Measurements from ENCODE around the gene RRP12.

RRP12 gene

DNA sequence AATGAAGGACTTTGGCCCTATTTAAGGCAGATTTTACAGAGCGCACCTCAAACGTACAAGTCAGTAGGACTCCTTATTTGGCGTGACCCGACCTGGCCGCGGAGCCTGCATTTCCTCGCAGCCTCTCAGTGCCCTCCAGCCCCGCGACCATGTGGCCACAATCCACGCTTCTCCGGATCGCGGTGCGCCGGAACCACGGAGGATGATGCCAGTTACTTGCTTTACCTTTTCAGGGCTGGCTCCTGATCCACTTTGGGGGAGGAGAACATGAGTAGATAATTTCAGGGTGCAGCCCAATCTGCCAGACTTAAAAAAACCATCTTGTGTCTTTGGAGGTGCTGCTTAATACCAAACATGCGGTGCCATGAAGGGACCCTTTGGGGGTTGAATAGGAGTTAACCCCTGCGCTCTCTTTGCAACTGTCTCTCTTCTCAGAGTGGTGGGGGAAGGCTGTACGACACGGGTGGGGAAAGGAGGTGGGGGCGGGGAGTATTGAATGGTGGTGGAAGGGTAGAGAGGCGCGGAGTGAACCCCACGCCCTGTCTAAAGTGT is 80.6 kb downstream of the RRP12 start:
- Histone ChIP-seq H3K9ac (ENCODE audit: low read depth in 1 of 2, low read length in 2 of 2) (peak overlapping the region; percentile 65 to 98), H3K4me1 (ENCODE audit: control insufficient read depth in 2 of 2, insufficient read depth in 2 of 2, low read length in 2 of 2) (peaks cover 16% of the 10 kb centered on the region in 2 donors), H3K9me3 (ENCODE audit: control insufficient read depth in 2 of 2, low read length in 2 of 2) (no peaks in the 10 kb centered on the region), H3K27me3 (ENCODE audit: control insufficient read depth in 2 of 2, insufficient read depth in 2 of 2, low read length in 2 of 2) (no peaks in the 10 kb centered on the region), H3K27ac (ENCODE audit: low read depth in 2 of 2, low read length in 2 of 2) (peak overlapping the region; percentile 97 to 98), H3K4me3 (ENCODE audit: low read length in 2 of 2) (peak overlapping the region; percentile 91 to 99), H3K36me3 (ENCODE audit: control insufficient read depth in 2 of 2, insufficient read depth in 2 of 2, low read length in 2 of 2) (no peaks in the 10 kb centered on the region)

- peak overlapping the region; percentile 97 to 98 for H3K27ac ChIP-seq (ENCODE audit: low read depth in 2 of 2, low read length in 2 of 2)
- peak overlapping the region; percentile 65 to 98 for H3K9ac ChIP-seq (ENCODE audit: low read depth in 1 of 2, low read length in 2 of 2)
- H3K27me3 ChIP-seq (ENCODE audit: control insufficient read depth in 2 of 2, insufficient read depth in 2 of 2, low read length in 2 of 2), result no peaks in the 10 kb centered on the region
- H3K4me3 ChIP-seq (ENCODE audit: low read length in 2 of 2), result peak overlapping the region; percentile 91 to 99
- H3K4me1 ChIP-seq (ENCODE audit: control insufficient read depth in 2 of 2, insufficient read depth in 2 of 2, low read length in 2 of 2), result peaks cover 16% of the 10 kb centered on the region in 2 donors
- H3K9me3 ChIP-seq (ENCODE audit: control insufficient read depth in 2 of 2, low read length in 2 of 2), result no peaks in the 10 kb centered on the region
- no peaks in the 10 kb centered on the region for H3K36me3 ChIP-seq (ENCODE audit: control insufficient read depth in 2 of 2, insufficient read depth in 2 of 2, low read length in 2 of 2)
Measured at GRCh38 chr10:97319671-97320479, 81.3 kb downstream of the RRP12 start.

DNA sequence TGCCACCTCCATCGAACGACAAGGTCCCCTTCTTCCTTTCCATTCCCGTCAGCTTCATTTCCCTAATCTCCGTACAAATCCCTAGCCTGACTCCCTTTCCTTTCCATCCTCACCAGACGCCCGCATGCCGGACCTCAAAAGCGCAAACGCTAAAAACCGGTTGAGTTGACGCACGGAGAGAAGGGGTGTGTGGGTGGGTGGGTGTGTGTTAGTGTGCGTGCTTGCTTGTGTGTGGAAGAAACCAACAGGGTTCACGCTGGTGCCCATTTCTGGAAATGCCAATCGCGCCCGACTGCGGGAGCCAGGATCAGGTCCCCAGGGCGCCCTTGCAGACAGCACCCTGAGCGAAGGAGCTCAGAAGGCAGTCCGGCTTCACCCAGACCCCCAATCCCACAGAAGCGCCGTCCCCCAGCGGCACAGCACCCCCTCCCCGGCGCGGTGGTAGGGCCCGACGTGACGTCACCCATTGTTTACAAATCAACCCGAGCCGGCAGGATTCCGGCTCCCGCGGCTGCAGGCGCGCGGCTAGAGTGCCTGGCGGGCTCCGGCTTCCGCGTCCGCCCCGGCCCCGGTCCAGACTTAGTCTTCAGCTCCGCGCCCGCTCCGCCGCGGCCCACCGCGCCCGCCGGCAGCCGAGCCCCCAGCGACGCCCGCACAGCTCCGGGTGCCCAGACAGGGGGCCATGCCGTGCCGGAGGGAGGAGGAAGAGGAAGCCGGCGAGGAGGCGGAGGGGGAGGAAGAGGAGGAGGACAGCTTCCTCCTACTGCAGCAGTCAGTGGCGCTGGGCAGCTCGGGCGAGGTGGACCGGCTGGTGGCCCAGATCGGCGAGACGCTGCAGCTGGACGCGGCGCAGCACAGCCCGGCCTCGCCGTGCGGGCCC is 82.1 kb downstream of the RRP12 start, which contains the start of gene FRAT1:
FRAT1 (plus strand) TSS at position 500 of the 880 bp plus-strand sequence; CDS start at position 683, 183 bp downstream.
- H3K9me3 ChIP-seq (ENCODE audit: control insufficient read depth in 2 of 2, low read length in 2 of 2), result no peaks in the 10 kb centered on the region
- H3K4me1 ChIP-seq (ENCODE audit: control insufficient read depth in 2 of 2, insufficient read depth in 2 of 2, low read length in 2 of 2), result peaks cover 16% of the 10 kb centered on the region in 2 donors

DNA sequence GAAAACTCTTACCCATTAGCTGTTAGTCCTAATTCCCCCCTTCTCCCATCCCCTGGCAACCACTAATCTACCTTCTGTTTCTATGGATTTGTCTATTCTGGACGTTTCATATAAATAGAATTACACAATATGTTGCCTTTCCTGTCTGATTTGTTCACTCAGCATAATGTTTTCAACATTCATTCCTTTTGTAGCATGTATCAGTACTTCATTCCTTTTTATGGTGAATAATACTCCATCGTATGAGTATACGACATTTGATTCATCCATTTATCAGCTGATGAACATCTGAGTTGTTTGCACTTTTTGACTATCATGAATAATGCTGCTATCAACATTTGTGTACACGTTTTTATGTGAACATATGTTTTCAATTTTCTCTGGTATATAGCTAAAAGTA is 86.5 kb downstream of the RRP12 start:
- Histone ChIP-seq H3K36me3 (ENCODE audit: control insufficient read depth in 2 of 2, insufficient read depth in 2 of 2, low read length in 2 of 2) (no peaks in the 10 kb centered on the region), H3K4me1 (ENCODE audit: control insufficient read depth in 2 of 2, insufficient read depth in 2 of 2, low read length in 2 of 2) (peaks cover 2 to 3% of the 10 kb centered on the region in 2 donors), H3K4me3 (ENCODE audit: low read length in 2 of 2) (no peak overlapping the region), H3K27ac (ENCODE audit: low read depth in 2 of 2, low read length in 2 of 2) (no peak overlapping the region), H3K9ac (ENCODE audit: low read depth in 1 of 2, low read length in 2 of 2) (no peak overlapping the region), H3K27me3 (ENCODE audit: control insufficient read depth in 2 of 2, insufficient read depth in 2 of 2, low read length in 2 of 2) (no peaks in the 10 kb centered on the region), H3K9me3 (ENCODE audit: control insufficient read depth in 2 of 2, low read length in 2 of 2) (no peaks in the 10 kb centered on the region)

More for the DNA sequence above, 82.1 kb downstream of the RRP12 start, which contains the start of gene FRAT1:
- Histone ChIP-seq H3K27me3 (ENCODE audit: control insufficient read depth in 2 of 2, insufficient read depth in 2 of 2, low read length in 2 of 2) (no peaks in the 10 kb centered on the region), H3K27ac (ENCODE audit: low read depth in 2 of 2, low read length in 2 of 2) (peak within 1 kb of the TSS; percentile 97 to 98), H3K4me3 (ENCODE audit: low read length in 2 of 2) (peak within 1 kb of the TSS; percentile 91 to 99), H3K36me3 (ENCODE audit: control insufficient read depth in 2 of 2, insufficient read depth in 2 of 2, low read length in 2 of 2) (no peaks in the 10 kb centered on the region), H3K9ac (ENCODE audit: low read depth in 1 of 2, low read length in 2 of 2) (peak within 1 kb of the TSS; percentile 98 to 99)

DNA sequence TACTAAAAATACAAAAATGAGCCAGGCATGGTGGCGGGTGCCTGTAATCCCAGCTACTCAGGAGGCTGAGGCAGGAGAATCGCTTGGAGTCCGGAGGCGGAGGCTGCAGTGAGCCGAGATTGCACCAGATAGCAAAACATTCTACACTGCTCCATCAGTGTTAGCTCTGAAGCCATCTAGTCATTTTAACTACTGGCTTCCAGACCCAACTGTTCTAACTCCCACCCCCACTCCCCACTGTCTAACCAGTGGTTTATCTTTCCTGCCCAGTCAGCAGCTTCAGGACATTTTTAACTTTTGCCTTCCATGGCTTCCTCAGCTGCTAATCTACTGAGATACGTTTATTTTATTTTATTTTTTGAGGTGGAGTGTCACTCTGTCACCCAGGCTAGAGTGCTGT is 88.2 kb downstream of the RRP12 start:
- no peak overlapping the region for H3K27ac ChIP-seq (ENCODE audit: low read depth in 2 of 2, low read length in 2 of 2)
- no peak overlapping the region for H3K4me3 ChIP-seq (ENCODE audit: low read length in 2 of 2)
- no peak overlapping the region for H3K9ac ChIP-seq (ENCODE audit: low read depth in 1 of 2, low read length in 2 of 2)
- no peaks in the 10 kb centered on the region for H3K36me3 ChIP-seq (ENCODE audit: control insufficient read depth in 2 of 2, insufficient read depth in 2 of 2, low read length in 2 of 2)
- no peaks in the 10 kb centered on the region for H3K9me3 ChIP-seq (ENCODE audit: control insufficient read depth in 2 of 2, low read length in 2 of 2)
- no peaks in the 10 kb centered on the region for H3K27me3 ChIP-seq (ENCODE audit: control insufficient read depth in 2 of 2, insufficient read depth in 2 of 2, low read length in 2 of 2)
- H3K4me1 ChIP-seq (ENCODE audit: control insufficient read depth in 2 of 2, insufficient read depth in 2 of 2, low read length in 2 of 2), result no peaks in the 10 kb centered on the region

GRCh38 chr10:97311111-97311626 is 90.0 kb downstream of the RRP12 start:
- Histone ChIP-seq H3K9me3 (ENCODE audit: control insufficient read depth in 2 of 2, low read length in 2 of 2) (no peaks in the 10 kb centered on the region), H3K9ac (ENCODE audit: low read depth in 1 of 2, low read length in 2 of 2) (no peak overlapping the region), H3K36me3 (ENCODE audit: control insufficient read depth in 2 of 2, insufficient read depth in 2 of 2, low read length in 2 of 2) (no peaks in the 10 kb centered on the region), H3K27ac (ENCODE audit: low read depth in 2 of 2, low read length in 2 of 2) (no peak overlapping the region), H3K27me3 (ENCODE audit: control insufficient read depth in 2 of 2, insufficient read depth in 2 of 2, low read length in 2 of 2) (no peaks in the 10 kb centered on the region), H3K4me1 (ENCODE audit: control insufficient read depth in 2 of 2, insufficient read depth in 2 of 2, low read length in 2 of 2) (no peaks in the 10 kb centered on the region), H3K4me3 (ENCODE audit: low read length in 2 of 2) (no peak overlapping the region)

DNA sequence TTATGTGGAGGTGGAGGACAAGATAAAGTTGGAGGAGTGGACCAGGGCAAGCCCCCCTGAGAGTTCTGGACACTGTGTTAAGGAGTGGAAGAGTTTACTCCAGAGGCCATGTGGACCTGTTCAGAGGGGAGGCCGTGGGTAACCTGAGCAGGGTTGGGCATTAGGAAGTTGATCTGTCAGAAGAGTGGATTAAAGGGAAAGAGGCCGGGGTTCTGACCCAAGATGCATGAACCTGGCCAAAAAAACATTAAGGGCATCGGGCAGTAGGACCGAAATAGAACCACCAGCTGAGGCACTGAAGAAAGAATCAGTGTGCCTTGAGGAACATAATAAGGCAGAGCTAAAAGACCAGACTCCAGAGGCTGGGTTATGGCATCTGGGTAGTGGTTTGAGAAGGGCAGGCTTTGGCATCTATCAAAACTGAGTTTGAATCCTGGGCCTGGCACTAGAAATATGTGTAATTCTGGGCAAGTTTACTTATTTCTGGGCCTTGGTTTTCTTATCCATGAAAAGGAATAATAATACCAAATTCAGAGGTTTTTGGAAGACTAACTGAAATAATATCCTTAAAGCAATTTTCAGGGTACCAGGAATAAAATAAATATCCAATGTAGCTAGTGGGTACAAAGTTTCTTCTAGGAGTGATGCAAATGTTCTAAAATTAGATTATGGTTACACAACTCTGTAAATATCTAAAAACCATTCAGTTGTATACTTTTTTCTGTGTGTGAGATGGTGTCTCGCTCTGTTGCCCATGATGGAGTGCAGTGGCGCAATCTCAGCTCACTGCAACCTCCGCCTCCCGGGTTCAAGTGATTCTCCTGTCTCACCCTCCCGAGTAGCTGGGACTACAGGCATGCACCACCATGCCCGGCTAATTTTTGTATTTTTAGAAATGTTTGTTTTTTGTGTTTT is 93.0 kb downstream of the RRP12 start:
- H3K4me3 ChIP-seq (ENCODE audit: low read length in 2 of 2), result no peak overlapping the region
- no peak overlapping the region for H3K9ac ChIP-seq (ENCODE audit: low read depth in 1 of 2, low read length in 2 of 2)
- H3K4me1 ChIP-seq (ENCODE audit: control insufficient read depth in 2 of 2, insufficient read depth in 2 of 2, low read length in 2 of 2), result no peaks in the 10 kb centered on the region
- no peaks in the 10 kb centered on the region for H3K9me3 ChIP-seq (ENCODE audit: control insufficient read depth in 2 of 2, low read length in 2 of 2)
- no peaks in the 10 kb centered on the region for H3K27me3 ChIP-seq (ENCODE audit: control insufficient read depth in 2 of 2, insufficient read depth in 2 of 2, low read length in 2 of 2)
- no peak overlapping the region for H3K27ac ChIP-seq (ENCODE audit: low read depth in 2 of 2, low read length in 2 of 2)
- H3K36me3 ChIP-seq (ENCODE audit: control insufficient read depth in 2 of 2, insufficient read depth in 2 of 2, low read length in 2 of 2), result no peaks in the 10 kb centered on the region

DNA sequence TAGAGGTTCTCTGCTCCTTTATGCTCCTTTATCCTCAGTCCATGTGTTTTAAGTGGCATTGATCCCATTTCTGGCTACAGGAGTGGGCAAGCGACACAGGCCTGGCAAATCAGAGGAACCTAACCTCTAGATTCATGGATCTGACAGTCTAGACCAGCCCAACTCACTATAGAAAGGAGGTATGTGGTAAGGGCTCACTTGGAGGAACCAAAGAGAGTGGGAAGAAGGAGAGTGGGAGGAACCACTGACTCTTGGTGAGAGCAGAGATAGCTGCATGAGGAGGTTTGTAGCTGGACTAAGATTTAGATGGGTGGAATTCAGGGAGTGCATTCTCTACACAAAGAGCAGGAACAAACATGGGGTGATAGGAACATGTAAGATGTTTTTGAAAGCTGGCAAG is 93.7 kb downstream of the RRP12 start:
- H3K4me1 ChIP-seq (ENCODE audit: control insufficient read depth in 2 of 2, insufficient read depth in 2 of 2, low read length in 2 of 2), result no peaks in the 10 kb centered on the region
- H3K9ac ChIP-seq (ENCODE audit: low read depth in 1 of 2, low read length in 2 of 2), result no peak overlapping the region
- no peaks in the 10 kb centered on the region for H3K9me3 ChIP-seq (ENCODE audit: control insufficient read depth in 2 of 2, low read length in 2 of 2)
- H3K36me3 ChIP-seq (ENCODE audit: control insufficient read depth in 2 of 2, insufficient read depth in 2 of 2, low read length in 2 of 2), result no peaks in the 10 kb centered on the region
- H3K27ac ChIP-seq (ENCODE audit: low read depth in 2 of 2, low read length in 2 of 2), result no peak overlapping the region
- H3K27me3 ChIP-seq (ENCODE audit: control insufficient read depth in 2 of 2, insufficient read depth in 2 of 2, low read length in 2 of 2), result no peaks in the 10 kb centered on the region
- H3K4me3 ChIP-seq (ENCODE audit: low read length in 2 of 2), result no peak overlapping the region
